HG03520 (cell line): ENCODE data around the gene KIF25.
"Not testable (repeated sequence)": the region's sequence is repeated elsewhere in the genome, so short reads cannot be mapped to it uniquely, and the experiment has no call there.

Experiments used
- ATAC-seq: cut with Tn5 transposase; IDR thresholded peaks from one replicate; pipeline ENCODE4 v1.9.1; 2021; ENCODE audit warnings: mild to moderate bottlenecking, moderate library complexity; ENCODE audit not compliant: unreplicated experiment

KIF25 gene

GRCh38 chr6:168062346-168063289 lies 65.1 kb downstream of the KIF25 start:
- no peak for ATAC-seq

- no peak for ATAC-seq
Measured at GRCh38 chr6:168063431-168063830, 66.0 kb downstream of the KIF25 start.

- no peak for ATAC-seq
Measured at GRCh38 chr6:168064226-168064807, 66.8 kb downstream of the KIF25 start.

- no peak for ATAC-seq
Measured at GRCh38 chr6:168067081-168067759, 69.7 kb downstream of the KIF25 start.

- no peak for ATAC-seq
Measured at GRCh38 chr6:168070804-168071203, 73.3 kb downstream of the KIF25 start.

- ATAC-seq: no peak
Measured at GRCh38 chr6:168071620-168072019, 74.1 kb downstream of the KIF25 start.

GRCh38 chr6:168072261-168072660 lies 74.8 kb downstream of the KIF25 start:
- no peak for ATAC-seq

GRCh38 chr6:168072730-168073129 lies 75.3 kb downstream of the KIF25 start:
- ATAC-seq: no peak

- ATAC-seq: no peak
Measured at GRCh38 chr6:168073937-168074730, 76.7 kb downstream of the KIF25 start.

GRCh38 chr6:168075216-168075615 lies 77.7 kb downstream of the KIF25 start:
- ATAC-seq: no peak

- ATAC-seq: no peak
Measured at GRCh38 chr6:168075787-168076202, 78.3 kb downstream of the KIF25 start.

GRCh38 chr6:168077401-168077800 lies 79.9 kb downstream of the KIF25 start:
- not testable (repeated sequence) for ATAC-seq

- no peak for ATAC-seq
Measured at GRCh38 chr6:168078175-168078942, 80.9 kb downstream of the KIF25 start.

GRCh38 chr6:168078943-168079405 lies 81.5 kb downstream of the KIF25 start, which contains the start of gene FRMD1:
Gene FRMD1, minus strand, starts transcription at chr6:168079212. Its CDS starts 118 bp downstream, at chr6:168079094.
- no peak for ATAC-seq

GRCh38 chr6:168080393-168081077 lies 83.1 kb downstream of the KIF25 start:
- no peak for ATAC-seq

- no peak for ATAC-seq
Measured at GRCh38 chr6:168081858-168082546, 84.5 kb downstream of the KIF25 start.

- no peak for ATAC-seq
Measured at GRCh38 chr6:168082860-168083513, 85.5 kb downstream of the KIF25 start.

GRCh38 chr6:168083514-168083885 lies 86.0 kb downstream of the KIF25 start:
- ATAC-seq: no peak
